ENCODE results near the gene BNC2. TPM values are rescaled to one million over a fixed set of nuclear protein-coding genes. Genes with fewer than 3 reads are reported as not detected.

The BNC2 gene
- total RNA-seq, 1 donor from 2014 or later, result not detected

DNA sequence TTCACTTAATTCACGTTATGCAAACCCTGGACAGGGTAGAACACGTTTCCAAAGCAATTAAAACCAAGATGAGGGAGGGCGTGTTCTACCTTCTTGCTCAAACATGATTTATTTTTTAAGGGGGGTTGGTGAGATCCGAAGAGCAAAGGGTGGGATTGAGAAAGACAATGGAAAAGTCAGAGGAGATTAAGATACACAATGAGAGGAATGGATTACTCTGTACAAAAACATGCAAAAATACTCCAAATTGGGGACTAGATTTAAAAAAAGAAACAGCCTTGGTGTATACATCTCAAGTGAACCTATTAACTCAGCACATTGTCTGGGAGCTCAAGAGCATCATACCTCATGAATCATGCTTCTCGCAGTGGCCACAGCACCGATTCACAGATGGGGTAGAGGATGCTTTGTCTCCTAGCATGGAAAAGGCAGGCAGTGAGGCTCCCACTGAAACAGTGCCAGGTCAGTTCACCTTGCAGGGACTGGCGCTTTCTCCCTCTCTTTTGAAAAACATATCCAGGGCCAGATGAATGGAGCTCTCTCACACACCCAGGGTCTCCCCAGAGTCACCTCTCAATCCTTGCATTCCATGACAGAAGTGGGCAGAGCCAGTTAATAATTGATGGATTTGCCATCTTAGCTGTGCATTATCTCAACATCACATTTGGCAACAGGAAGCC, 459.7 kb downstream of the BNC2 start:
- Mint-ChIP-seq H3K36me3 (ENCODE audit: low read depth) (no peaks in the 10 kb centered on the region), H3K4me1 (ENCODE audit: low read depth) (no peaks in the 10 kb centered on the region), H3K4me3 (ENCODE audit: low read depth) (no peak overlapping the region), H3K9me3 (no peaks in the 10 kb centered on the region), H3K27ac (no peak overlapping the region), H3K27me3 (ENCODE audit: low read depth) (no peaks in the 10 kb centered on the region)
- no peak for DNase-seq (ENCODE audit: low spot score)
- intact Hi-C loops (cut with micrococcal nuclease), result no loop called here

DNA sequence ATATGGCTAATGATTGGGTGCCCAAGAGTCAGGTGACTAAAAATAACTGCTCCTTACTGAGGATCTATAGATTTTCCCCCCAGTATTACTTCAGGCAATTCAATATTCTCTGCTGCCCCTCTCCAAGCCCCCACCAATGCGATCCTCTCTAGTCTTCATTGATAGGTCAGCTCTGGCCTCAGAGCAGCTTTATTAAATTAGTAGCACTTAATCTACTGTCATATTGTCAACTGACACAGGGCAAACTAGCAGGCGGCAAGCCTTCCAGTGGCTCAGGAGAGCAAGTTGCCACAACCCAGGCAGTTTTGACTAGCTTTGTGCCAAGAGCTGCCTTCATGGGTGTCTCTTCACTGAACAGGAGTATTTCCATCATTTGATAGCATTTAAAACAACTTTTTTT, 462.9 kb downstream of the BNC2 start:
- Mint-ChIP-seq H3K27ac (no peak overlapping the region), H3K4me3 (ENCODE audit: low read depth) (no peak overlapping the region)

DNA sequence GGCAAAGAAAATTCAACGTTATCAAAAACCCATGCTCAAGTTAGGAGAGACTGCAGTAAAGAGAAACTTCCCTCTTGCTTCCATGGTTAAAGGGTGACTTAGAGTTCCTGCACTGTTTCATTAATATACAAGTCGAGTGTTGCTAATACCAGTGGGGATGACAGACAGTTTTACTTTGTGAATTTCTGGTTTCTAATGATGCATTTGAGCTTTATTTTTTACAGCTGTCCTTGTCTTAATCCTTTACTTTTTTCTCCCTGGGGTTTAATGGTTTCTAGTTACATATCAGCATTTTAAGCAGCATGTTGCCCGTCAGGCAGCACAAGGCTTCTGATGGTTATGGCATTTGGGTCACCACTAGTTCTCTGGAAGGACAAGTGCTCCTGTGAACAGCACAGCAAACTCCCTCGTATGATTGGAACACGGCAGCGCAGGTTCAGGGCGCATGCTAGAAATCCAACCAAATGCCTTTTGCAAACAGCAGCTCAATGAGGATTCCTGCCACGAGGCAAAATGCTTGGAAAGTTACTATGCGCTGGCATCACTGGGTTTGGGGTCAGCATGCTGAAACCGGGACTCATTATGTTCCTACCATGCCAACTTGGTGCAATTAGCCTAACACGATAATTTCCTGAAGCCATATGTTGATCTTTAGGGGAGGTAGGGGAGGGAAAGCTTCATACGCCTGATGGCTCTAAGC, 463.8 kb downstream of the BNC2 start:
- Mint-ChIP-seq H3K36me3 (ENCODE audit: low read depth) (no peaks in the 10 kb centered on the region), H3K27me3 (ENCODE audit: low read depth) (no peaks in the 10 kb centered on the region)

More for the DNA sequence above, 462.9 kb downstream of the BNC2 start:
- intact Hi-C loops (cut with micrococcal nuclease), result no loop called here
- H3K9me3 Mint-ChIP-seq, result no peaks in the 10 kb centered on the region
- no peak for DNase-seq (ENCODE audit: low spot score)
- H3K36me3 Mint-ChIP-seq (ENCODE audit: low read depth), result no peaks in the 10 kb centered on the region
- H3K27me3 Mint-ChIP-seq (ENCODE audit: low read depth), result no peaks in the 10 kb centered on the region
- no peaks in the 10 kb centered on the region for H3K4me1 Mint-ChIP-seq (ENCODE audit: low read depth)

DNA sequence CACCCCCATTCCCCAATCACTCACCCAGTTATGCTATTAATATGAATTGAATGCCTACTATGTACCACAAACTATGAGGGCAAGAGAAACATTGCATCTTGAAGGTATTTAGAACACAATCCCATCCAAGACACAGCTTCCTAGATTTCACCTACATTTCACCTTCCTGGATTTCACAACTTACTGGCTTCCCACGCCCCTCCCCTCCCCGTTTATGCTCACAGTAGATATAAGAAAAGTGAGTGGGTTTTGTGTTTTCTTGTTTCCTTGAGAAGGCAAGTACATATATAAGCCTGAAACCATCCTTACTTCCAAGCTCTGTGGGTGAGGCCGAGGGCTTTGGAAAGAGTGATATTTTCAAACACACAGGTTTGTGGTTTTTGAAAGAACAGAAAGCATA, 465.0 kb downstream of the BNC2 start:
- intact Hi-C loops (cut with micrococcal nuclease), result no loop called here
- Mint-ChIP-seq H3K4me3 (ENCODE audit: low read depth) (no peak overlapping the region), H3K27me3 (ENCODE audit: low read depth) (no peaks in the 10 kb centered on the region), H3K4me1 (ENCODE audit: low read depth) (no peaks in the 10 kb centered on the region), H3K27ac (no peak overlapping the region), H3K9me3 (no peaks in the 10 kb centered on the region), H3K36me3 (ENCODE audit: low read depth) (no peaks in the 10 kb centered on the region)
- no peak for DNase-seq (ENCODE audit: low spot score)

More for the DNA sequence above, 463.8 kb downstream of the BNC2 start:
- H3K4me3 Mint-ChIP-seq (ENCODE audit: low read depth), result no peak overlapping the region
- no peaks in the 10 kb centered on the region for H3K4me1 Mint-ChIP-seq (ENCODE audit: low read depth)
- DNase-seq (ENCODE audit: low spot score), result no peak
- H3K9me3 Mint-ChIP-seq, result no peaks in the 10 kb centered on the region
- intact Hi-C loops (cut with micrococcal nuclease), result no loop called here
- no peak overlapping the region for H3K27ac Mint-ChIP-seq

DNA sequence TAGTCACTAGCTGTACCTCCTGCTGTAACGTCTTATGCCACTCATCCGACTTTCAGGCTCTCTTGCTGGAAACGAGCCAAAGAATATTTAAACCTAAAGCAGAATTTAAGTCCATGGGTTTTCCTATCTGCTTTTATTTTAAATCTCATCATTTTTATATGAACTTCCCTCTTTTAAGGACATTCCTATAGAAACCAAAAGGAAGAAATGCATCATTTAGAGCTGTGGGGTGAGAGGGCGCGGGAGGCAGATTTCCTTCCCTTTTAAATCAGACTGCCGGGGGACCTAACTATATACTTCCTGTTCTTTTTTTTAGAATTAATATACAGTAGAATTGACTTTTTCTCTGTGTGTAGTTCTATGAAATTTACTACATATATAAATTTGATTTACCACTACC, 468.8 kb downstream of the BNC2 start:
- no peak overlapping the region for H3K4me3 Mint-ChIP-seq (ENCODE audit: low read depth)
- no peaks in the 10 kb centered on the region for H3K27me3 Mint-ChIP-seq (ENCODE audit: low read depth)
- intact Hi-C loops (cut with micrococcal nuclease), result no loop called here
- H3K4me1 Mint-ChIP-seq (ENCODE audit: low read depth), result no peaks in the 10 kb centered on the region
- no peak for DNase-seq (ENCODE audit: low spot score)
- no peaks in the 10 kb centered on the region for H3K36me3 Mint-ChIP-seq (ENCODE audit: low read depth)
- H3K9me3 Mint-ChIP-seq, result no peaks in the 10 kb centered on the region
- H3K27ac Mint-ChIP-seq, result no peak overlapping the region

DNA sequence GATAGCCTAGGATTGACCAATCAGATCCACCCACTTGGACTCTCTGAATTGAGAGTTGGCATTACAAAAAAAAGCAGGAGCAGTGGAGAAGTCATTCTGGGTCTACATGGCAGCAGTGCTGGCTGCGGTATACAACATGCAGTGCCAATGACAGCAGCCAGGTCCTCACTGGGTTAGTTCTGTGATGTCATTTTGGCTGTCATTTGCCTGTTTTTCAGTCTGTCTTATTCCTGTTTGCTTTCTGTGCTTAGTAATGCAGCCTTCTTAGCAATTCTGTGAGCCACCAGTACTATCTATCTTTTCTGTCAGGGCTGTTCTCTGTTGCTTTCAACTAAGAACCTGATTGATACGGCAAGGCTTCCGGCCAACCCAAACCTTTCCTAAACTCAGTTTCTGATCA, 471.8 kb downstream of the BNC2 start:
- Mint-ChIP-seq H3K36me3 (ENCODE audit: low read depth) (no peaks in the 10 kb centered on the region), H3K4me1 (ENCODE audit: low read depth) (no peaks in the 10 kb centered on the region), H3K27me3 (ENCODE audit: low read depth) (no peaks in the 10 kb centered on the region), H3K4me3 (ENCODE audit: low read depth) (no peak overlapping the region), H3K9me3 (peaks cover 6% of the 10 kb centered on the region), H3K27ac (no peak overlapping the region)
- no peak for DNase-seq (ENCODE audit: low spot score)
- intact Hi-C loops (cut with micrococcal nuclease), result no loop called here

DNA sequence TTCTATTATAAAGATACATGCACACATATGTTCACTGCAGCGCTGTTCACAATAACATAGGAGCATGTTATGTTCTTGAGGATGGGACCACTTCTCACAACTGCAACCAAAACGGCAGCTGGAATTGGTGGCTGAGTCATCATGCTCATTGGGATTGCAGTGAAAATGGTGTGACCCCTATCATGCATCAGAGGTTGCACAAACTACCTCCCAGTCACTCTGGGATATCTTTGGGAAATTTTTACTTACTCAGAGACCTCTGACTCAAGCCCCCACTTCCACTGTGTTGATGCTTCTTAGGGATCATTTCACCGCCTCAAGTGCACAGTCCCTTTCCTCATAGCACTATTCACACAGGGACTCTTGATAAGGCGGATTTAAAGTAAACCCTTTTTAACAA, 474.1 kb downstream of the BNC2 start:
- Mint-ChIP-seq H3K4me3 (ENCODE audit: low read depth) (no peak overlapping the region), H3K9me3 (peaks cover 6% of the 10 kb centered on the region), H3K36me3 (ENCODE audit: low read depth) (no peaks in the 10 kb centered on the region), H3K27me3 (ENCODE audit: low read depth) (no peaks in the 10 kb centered on the region), H3K27ac (no peak overlapping the region), H3K4me1 (ENCODE audit: low read depth) (no peaks in the 10 kb centered on the region)
- DNase-seq (ENCODE audit: low spot score), result no peak
- intact Hi-C loops (cut with micrococcal nuclease), result no loop called here

DNA sequence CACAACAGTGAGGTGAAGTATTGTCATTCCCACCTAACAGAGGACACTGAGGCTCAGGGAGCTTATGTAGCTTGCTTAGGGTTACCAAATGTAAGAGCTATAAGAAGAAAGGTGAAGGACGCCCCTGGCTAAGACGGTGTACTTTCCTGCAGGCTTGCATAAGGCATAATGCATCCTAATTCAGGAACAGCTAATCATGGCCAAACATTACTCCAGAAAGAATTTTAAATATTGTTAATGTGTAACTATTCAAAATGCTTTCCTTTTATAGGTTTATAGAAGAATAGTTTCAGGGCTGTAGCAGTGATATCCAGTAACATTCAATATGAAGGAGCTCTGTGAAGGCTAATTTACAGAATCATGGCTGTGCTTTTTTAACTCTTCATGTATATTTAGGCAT, 479.1 kb downstream of the BNC2 start:
- no peak for DNase-seq (ENCODE audit: low spot score)
- peaks cover 10% of the 10 kb centered on the region for H3K9me3 Mint-ChIP-seq
- intact Hi-C loops (cut with micrococcal nuclease), result no loop called here
- no peak overlapping the region for H3K27ac Mint-ChIP-seq
- H3K4me1 Mint-ChIP-seq (ENCODE audit: low read depth), result no peaks in the 10 kb centered on the region
- no peaks in the 10 kb centered on the region for H3K36me3 Mint-ChIP-seq (ENCODE audit: low read depth)
- no peak overlapping the region for H3K4me3 Mint-ChIP-seq (ENCODE audit: low read depth)
- H3K27me3 Mint-ChIP-seq (ENCODE audit: low read depth), result no peaks in the 10 kb centered on the region

DNA sequence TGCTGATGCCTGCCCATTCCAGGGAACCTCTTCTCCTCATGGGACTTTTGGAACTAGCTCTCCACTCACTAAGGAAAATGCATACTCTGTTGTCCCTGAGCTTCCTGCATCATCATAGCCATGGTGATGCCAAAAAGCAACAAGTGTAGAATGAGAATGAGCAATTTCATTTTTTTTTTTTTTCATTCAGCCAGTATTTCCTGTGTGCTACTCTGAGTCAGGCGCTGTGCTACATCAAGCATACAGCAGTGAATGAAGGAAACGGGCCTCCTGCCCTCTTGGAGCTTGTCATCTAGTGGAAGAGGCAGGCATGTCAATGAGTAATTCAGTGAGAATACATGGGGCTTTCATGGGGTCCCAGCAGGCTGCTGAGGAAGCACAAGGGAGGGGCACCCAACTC, 483.1 kb downstream of the BNC2 start:
- DNase-seq (ENCODE audit: low spot score), result no peak
- Mint-ChIP-seq H3K4me1 (ENCODE audit: low read depth) (no peaks in the 10 kb centered on the region), H3K27me3 (ENCODE audit: low read depth) (no peaks in the 10 kb centered on the region), H3K36me3 (ENCODE audit: low read depth) (no peaks in the 10 kb centered on the region), H3K4me3 (ENCODE audit: low read depth) (no peak overlapping the region), H3K27ac (no peak overlapping the region), H3K9me3 (peaks cover 11% of the 10 kb centered on the region)
- intact Hi-C loops (cut with micrococcal nuclease), result no loop called here

DNA sequence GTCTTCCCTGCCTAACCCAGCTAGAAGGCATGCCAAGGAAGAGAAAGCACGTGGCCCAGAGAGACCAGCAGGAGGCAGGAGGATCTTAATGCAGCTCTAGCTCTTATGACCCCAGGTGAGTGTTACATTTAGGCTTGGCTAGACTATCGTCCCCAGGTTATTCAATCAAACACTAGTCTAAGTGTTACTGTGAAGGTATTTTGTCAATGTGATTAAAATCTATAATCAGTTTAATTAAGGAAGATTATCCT, 483.7 kb downstream of the BNC2 start:
- H3K27ac Mint-ChIP-seq, result no peak overlapping the region
- intact Hi-C loops (cut with micrococcal nuclease), result no loop called here
- no peaks in the 10 kb centered on the region for H3K4me1 Mint-ChIP-seq (ENCODE audit: low read depth)
- no peaks in the 10 kb centered on the region for H3K27me3 Mint-ChIP-seq (ENCODE audit: low read depth)
- no peak for DNase-seq (ENCODE audit: low spot score)
- H3K9me3 Mint-ChIP-seq, result peaks cover 11% of the 10 kb centered on the region
- no peaks in the 10 kb centered on the region for H3K36me3 Mint-ChIP-seq (ENCODE audit: low read depth)
- H3K4me3 Mint-ChIP-seq (ENCODE audit: low read depth), result no peak overlapping the region

DNA sequence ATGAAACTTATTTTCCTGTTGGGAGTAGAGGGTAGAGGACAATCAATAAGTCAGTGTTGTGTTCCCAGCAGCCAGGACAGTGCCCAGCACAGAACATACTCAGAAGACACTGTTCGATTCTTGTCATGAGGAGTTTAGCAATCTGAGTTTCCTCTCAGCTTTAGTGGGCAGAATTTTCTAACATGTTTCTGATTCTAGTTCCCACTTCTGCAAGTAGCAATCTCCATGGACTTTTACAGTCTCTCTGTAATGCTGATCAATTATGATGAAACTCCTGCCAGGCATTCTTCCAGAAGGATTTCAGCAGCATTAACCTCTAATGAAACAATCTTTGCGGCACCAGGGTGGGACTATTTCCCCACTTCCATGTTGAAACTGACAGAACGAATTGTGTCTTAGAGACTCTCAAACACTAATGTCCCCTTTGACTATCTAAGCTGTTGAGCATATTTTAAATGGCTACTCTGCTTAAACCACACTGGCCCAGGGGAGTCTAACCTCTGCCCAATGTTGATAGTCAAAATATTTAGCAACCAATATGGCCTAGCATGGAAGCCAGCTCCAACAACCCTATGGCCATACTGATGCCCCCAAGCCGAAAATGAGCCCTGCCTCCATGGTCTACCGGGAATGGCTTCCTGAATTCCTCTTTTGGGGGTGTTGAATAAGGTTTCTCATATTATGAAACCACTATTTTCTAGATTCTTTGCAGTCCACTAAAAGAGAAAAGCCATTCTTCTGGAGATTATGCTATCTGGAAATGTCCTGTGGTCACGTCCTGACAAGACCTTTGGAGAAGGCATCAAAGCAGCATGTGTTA, 484.3 kb downstream of the BNC2 start:
- H3K27me3 Mint-ChIP-seq (ENCODE audit: low read depth), result no peaks in the 10 kb centered on the region

DNA sequence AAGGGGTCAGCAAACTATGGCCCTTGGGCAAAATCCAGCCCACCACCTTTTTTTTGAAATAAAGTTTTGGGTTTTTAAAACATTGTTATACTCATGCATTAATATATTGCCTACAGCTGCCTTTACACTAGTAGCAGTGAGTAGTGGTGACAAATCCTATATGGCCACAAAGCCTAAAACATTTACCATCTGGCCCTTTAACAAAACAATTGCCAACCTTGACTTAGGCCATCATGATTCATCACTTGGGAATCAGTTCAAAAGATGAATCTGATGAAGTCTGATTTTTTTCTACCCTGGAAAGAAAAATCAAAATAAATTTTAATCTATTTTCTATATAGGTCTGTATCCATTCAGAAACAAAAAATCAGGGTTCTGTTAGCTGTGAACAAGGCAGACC, 484.9 kb downstream of the BNC2 start:
- Mint-ChIP-seq H3K4me1 (ENCODE audit: low read depth) (no peaks in the 10 kb centered on the region), H3K4me3 (ENCODE audit: low read depth) (no peak overlapping the region), H3K27me3 (ENCODE audit: low read depth) (no peaks in the 10 kb centered on the region), H3K36me3 (ENCODE audit: low read depth) (no peaks in the 10 kb centered on the region), H3K9me3 (peaks cover 7% of the 10 kb centered on the region), H3K27ac (no peak overlapping the region)
- intact Hi-C loops (cut with micrococcal nuclease), result no loop called here
- DNase-seq (ENCODE audit: low spot score), result no peak

More for the DNA sequence above, 484.3 kb downstream of the BNC2 start:
- intact Hi-C loops (cut with micrococcal nuclease), result no loop called here
- H3K27ac Mint-ChIP-seq, result no peak overlapping the region
- no peaks in the 10 kb centered on the region for H3K4me1 Mint-ChIP-seq (ENCODE audit: low read depth)
- H3K4me3 Mint-ChIP-seq (ENCODE audit: low read depth), result no peak overlapping the region
- H3K36me3 Mint-ChIP-seq (ENCODE audit: low read depth), result no peaks in the 10 kb centered on the region
- H3K9me3 Mint-ChIP-seq, result peaks cover 11% of the 10 kb centered on the region
- DNase-seq (ENCODE audit: low spot score), result no peak

DNA sequence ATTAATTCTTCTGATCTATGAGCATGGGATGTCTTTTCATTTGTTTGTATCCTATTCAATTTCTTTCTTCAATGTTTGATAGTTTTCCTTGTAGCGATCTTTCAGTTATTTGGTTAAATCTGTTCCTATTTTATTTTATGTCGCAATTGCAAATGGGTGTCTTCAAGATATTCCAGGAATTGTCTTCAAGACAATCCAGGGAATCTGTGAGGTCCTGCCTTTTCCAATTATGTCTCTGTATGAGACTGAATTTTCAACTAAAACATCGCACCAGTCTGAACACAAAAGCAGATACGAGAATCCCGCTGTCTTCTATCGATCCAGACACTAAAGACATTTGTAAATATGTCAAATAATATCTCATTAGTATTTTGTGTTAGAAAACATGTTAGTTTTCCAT, 485.5 kb downstream of the BNC2 start:
- intact Hi-C loops (cut with micrococcal nuclease), result no loop called here
- Mint-ChIP-seq H3K36me3 (ENCODE audit: low read depth) (no peaks in the 10 kb centered on the region), H3K27ac (no peak overlapping the region), H3K4me3 (ENCODE audit: low read depth) (no peak overlapping the region), H3K9me3 (peaks cover 12% of the 10 kb centered on the region), H3K27me3 (ENCODE audit: low read depth) (no peaks in the 10 kb centered on the region), H3K4me1 (ENCODE audit: low read depth) (no peaks in the 10 kb centered on the region)
- DNase-seq (ENCODE audit: low spot score), result no peak
